T-helper 1 cell treated with Interleukin-12 subunit alpha and Interleukin-12 subunit beta and Interleukin-4 antibody, amounts not matched to agents 30 ng/mL and 1 ng/mL, for 36 hours (primary cell): ENCODE results near the gene TPRA1. TPM values are rescaled to one million over a fixed set of nuclear protein-coding genes. Genes with fewer than 3 reads are reported as not detected.
"Not testable (repeated sequence)": the region's sequence is repeated elsewhere in the genome, so short reads cannot be mapped to it uniquely, and the experiment has no call there.

Experiments used
- intact Hi-C: fragments of 100-400 bp; cut with micrococcal nuclease; formaldehyde crosslinking; loops from one replicate; pipeline ENCODE4 v1.15.1; 2024
- total RNA-seq: library from RNA; stranded (reverse); gene quantifications from 2 replicates; pipeline ENCODE4 v1.2.3, GENCODE V29; 2022

The TPRA1 gene
- total RNA-seq, 1 donor from 2014 or later = 32.9 TPM

DNA sequence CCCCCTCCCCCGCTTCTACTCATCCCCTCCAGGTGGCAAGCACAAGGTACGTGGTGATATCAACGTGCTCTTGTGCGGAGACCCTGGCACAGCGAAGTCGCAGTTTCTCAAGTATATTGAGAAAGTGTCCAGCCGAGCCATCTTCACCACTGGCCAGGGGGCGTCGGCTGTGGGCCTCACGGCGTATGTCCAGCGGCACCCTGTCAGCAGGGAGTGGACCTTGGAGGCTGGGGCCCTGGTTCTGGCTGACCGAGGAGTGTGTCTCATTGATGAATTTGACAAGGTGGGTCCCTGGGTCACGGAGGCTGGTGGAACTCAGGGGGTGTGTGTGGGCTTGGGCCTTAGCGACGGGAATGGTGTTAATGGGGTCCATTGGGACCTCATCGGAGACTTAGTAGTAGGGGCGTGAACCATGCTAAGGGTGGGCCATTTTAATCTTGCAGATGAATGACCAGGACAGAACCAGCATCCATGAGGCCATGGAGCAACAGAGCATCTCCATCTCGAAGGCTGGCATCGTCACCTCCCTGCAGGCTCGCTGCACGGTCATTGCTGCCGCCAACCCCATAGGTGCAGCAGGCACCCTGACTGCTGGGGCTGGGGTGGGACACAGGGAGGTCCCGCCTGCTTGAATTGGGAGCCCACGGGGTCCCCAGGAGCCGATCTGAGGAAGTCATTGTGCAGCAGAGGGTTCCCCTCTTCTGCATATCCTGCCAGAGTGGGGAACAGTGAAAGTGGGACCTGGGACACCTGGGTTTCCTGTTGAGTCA lies 26.5 kb upstream of the TPRA1 start:
- intact Hi-C loops = no loop called here

DNA sequence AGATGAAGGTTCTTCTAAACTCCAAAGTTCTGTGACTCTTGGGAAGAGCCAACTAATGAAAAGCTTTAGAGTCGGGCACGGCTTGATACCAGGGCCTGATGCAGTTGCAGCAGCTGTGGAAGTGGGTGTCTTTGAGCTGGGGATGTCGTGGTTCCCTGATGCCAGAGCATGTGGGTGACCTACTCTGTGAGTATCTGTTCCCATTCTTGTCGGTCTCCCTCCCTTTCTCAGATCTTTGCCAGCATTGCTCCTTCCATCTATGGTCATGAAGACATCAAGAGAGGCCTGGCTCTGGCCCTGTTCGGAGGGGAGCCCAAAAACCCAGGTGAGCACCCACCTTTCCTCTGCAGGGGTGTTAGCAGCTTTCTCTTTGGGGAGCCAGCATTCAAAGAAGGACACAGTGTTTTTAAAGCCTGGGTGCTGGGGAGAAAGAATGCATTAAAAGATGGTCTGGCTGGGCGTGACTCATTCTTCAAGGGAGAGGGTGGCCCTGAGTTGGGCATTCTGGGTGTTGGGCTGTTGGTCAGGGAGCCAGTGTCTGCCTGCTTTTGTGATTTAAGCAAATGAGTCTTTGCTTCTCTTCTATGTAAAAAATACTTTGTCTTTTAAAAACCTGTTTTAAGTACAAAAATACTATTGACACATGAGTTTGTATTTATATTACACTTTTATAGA lies 25.2 kb upstream of the TPRA1 start:
- intact Hi-C loops = no loop called here

DNA sequence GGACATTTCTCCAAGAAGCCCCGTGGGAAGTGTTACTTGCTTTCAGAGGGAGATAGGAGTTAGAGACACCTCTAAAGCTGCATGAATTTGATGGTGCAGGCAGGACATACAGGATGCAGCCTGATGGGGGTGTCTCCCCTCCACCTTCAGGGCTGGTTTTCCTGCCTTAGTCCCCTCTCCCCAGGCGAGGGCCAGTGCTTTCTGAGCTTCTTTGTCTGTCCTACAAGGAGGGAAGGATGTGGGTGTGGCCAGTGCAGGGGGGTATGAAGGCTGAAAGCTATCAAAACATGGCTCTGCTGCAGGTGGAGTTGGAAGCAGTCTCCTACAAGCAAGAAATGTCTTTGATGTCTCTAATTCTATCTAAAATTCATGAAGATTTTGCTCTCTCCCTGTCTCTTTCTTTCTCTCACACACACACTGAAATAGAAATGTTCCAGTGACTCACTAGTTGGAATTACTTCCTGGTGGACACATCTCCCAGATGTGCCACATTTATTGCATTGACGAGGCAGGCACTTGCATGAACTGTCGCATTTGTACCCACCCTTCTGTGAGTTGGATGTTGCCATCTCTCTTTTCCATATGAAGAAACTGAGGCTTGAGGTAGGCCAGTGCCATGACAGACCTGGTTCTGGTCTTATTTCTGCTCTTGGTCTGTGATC lies 24.5 kb upstream of the TPRA1 start:
- intact Hi-C loops = no loop called here

DNA sequence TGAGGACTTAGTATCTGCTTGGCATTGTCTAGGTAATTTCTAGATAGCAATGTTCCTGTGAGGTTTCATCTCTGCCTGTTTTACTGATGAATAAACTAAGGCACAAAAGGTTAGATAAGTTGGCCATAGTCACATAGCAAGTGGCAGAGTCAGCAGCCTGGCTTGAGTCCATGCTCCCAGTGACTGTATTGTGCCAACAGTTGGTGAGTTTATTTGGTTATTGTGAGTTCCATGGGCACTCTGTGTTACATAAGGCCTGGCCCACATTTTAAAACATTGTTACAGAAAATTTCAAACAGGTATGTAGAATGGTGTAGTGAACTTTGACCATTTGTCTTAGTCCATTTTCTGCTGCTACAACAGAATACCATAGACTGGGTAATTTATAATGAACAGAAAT lies 22.9 kb upstream of the TPRA1 start:
- intact Hi-C loops = no loop called here

DNA sequence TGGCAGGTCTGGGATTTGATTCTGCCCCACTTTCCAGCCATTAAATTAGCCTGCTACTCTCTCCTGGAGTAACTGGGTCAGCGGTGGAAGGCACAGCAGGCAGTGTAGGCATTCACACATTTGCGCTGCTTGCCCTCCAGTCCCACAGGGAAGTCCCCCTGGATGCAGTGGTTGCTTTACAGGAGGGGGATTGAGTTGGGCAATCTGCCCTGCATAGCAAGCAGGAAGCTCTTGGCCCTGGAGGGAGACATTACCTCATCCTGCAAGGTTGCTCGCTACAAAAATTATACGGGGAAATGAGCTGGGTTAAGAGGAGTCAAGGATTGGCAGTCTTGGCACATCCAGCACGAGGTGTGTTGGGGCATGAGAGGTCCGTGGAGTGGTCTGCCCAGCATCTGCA lies 22.4 kb upstream of the TPRA1 start:
- intact Hi-C loops = no loop called here

DNA sequence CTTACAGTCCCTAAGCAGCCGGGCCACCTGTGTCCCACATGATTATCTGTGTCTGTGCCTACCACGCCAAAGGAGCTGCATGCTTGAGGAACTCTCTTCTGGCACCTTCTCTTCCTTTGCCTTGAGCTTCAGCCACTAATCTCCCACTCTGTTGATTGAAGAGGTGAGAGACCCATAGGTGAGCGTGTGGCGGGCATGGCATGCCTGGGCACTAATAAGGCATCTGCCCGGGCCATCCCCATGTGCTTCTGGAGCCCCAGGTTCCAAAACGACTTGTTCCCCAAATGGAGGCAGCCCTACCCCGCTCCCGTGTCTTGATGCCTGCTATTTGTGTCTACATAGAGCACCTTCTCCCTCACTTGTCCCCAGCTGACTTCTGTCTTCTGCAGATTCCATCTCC lies 20.7 kb upstream of the TPRA1 start:
- intact Hi-C loops = no loop called here

DNA sequence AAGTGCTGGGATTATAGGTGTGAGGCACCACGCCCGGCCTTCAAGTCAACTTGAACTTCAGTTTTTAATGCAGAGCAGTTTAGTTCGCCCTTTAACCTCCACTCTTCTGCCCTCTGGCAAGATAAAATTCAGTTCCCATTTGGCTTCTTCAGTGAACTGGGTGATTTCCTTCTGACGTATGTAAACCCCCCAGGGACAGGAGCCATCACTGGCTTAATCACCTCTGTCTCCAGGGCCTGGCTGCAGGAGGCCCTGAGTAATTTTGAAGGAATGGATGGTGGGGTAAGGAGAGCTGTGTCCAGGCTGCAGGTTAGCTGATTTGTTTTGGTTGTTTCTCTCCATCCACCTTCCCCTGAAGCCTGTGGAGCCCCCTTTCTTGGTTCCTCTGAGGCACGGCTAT lies 19.6 kb upstream of the TPRA1 start:
- intact Hi-C loops = no loop called here

DNA sequence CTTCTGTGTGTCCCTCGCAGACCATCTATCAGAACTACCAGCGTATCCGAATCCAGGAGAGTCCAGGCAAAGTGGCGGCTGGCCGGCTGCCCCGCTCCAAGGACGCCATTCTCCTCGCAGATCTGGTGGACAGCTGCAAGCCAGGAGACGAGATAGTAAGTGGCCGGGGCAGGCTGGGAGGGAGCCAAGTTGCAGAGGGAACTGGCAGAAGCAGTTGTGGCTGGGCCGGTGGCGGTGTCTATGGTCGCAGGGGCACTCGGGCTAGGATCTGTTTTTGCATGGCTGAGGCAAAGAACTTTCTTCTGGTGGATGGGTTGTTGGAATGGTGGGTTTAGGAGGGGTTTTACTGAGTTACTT lies 17.8 kb upstream of the TPRA1 start:
- intact Hi-C loops = no loop called here

DNA sequence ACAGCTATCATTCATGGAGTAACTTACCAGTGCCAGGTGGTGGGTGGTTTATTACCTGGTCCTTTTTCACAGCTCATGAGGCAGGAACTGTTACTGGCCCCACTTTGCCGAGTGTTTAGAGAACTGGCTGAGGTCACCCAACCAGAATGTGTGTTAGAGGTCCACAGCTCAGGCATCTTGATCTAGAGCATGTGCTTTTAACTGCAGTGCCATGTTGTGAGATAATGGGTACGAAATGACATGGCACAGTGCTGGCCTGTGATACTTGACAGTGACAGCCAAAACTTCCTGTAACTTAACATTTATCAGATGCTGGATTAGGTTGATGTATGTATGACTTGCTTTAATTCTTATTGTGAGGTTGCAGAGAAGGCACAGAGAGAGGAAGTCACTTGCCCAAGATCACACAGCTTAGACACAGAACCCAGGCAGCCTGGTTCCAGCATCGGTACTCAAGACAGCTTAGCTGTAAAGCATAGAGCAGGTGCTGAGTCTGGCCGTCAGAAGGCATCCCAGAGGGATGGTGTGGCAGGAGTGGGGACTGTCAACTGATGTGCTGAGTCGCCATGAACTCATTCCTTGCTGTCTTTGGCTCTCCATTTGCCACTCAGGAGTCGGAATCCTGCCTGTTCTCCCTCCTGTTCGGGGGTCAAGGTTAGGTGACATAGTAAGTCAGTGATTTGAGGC lies 17.3 kb upstream of the TPRA1 start:
- intact Hi-C loops = no loop called here

DNA sequence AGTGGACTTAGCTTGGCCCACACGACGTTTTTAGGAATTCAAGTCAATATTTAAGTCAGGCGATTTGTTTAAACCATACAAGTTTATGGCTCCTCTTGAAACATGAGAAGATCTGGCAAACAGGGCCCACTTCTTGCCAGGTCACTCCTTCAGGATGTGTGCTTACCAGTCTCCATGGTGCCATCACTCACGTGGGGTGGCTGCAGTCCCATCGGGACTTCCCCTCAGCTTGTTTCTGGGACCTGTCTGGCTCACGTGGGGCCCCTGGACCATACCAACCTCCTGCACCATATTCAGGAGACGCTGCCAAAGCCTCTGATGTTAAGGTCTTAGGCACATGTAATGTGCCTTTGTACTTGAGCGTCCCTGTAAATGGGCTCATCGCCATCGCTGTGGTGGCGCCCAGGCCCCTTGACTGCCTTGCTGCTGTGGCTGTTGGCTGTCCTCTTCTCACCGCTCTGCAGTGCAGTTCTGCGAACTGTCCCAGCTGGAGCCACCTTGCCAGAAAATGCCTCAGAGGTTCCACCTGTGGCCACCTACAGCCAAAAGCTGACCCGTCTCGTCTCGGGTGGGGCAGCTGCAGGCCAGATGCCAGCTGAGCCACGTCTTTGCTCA lies 16.6 kb upstream of the TPRA1 start:
- intact Hi-C loops = no loop called here

DNA sequence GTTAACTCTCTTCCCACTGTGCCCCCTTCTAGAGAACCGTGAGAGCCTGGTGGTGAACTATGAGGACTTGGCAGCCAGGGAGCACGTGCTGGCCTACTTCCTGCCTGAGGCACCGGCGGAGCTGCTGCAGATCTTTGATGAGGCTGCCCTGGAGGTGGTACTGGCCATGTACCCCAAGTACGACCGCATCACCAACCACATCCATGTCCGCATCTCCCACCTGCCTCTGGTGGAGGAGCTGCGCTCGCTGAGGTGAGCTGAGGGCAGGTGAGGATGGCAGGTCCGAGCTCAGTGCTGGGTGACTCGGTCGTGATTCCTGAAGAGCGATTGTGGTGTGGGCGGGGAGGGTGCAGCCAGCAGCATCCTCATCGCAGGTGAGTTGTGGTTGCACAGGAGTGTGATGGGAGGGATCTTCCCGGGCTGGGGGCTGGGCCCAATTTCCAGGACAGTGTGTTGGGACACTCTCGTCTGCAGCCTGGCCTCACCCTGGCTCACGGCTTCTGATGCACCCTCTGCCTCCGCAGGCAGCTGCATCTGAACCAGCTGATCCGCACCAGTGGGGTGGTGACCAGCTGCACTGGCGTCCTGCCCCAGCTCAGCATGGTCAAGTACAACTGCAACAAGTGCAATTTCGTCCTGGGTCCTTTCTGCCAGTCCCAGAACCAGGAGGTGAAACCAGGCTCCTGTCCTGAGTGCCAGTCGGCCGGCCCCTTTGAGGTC lies 15.7 kb upstream of the TPRA1 start:
- intact Hi-C loops = no loop called here

DNA sequence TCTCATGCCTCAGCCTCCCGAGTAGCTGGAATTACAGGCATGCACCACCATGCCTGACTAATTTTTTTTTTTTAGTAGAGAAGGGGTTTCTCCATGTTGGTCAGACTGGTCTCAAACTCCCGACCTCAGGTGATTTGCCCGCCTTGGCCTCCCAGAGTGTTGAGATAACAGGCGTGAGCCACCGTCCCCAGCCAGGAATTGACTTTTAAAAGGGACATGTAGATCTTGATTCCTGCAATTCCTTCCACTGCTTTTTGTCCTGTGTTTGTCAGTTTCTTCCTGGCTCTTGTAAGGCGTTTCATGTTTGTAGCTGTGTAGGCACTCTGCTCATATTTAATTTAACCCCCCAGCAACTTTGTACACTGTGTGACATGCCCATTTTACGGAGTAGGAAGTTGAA lies 15.0 kb upstream of the TPRA1 start:
- intact Hi-C loops = not testable (repeated sequence)

DNA sequence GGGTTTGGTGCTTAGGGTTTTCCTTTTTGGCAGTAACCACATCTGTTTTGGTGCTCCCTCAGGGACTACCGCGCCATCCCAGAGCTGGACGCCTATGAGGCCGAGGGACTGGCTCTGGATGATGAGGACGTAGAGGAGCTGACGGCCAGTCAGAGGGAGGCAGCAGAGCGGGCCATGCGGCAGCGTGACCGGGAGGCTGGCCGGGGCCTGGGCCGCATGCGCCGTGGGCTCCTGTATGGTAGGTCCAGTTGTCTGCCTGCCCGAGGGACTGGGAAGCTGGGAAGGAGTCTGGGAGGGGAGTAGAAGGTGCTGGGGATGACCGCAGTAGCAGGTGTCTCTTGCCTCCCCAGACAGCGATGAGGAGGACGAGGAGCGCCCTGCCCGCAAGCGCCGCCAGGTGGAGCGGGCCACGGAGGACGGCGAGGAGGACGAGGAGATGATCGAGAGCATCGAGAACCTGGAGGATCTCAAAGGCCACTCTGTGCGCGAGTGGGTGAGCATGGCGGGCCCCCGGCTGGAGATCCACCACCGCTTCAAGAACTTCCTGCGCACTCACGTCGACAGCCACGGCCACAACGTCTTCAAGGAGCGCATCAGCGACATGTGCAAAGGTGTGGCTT lies 14.1 kb upstream of the TPRA1 start:
- intact Hi-C loops = no loop called here

DNA sequence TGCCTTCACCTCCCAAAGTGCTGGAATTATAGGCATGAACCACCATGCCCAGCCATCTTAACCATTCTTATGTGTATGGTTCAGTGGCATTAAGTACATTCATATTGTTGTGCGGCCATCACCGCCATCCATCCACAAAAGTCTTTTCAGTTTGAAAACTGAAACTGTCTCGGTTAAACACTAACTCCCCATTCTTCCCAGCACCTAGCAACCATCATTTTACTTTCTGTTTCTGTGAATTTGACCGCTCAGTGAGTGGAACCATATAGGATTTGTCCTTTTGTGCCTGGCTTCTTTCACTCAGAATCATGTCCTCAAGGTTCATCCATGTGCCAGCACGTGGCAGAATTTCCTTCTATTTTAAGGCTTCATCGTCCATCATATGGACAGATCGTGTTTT lies 13.5 kb upstream of the TPRA1 start:
- intact Hi-C loops = no loop called here

DNA sequence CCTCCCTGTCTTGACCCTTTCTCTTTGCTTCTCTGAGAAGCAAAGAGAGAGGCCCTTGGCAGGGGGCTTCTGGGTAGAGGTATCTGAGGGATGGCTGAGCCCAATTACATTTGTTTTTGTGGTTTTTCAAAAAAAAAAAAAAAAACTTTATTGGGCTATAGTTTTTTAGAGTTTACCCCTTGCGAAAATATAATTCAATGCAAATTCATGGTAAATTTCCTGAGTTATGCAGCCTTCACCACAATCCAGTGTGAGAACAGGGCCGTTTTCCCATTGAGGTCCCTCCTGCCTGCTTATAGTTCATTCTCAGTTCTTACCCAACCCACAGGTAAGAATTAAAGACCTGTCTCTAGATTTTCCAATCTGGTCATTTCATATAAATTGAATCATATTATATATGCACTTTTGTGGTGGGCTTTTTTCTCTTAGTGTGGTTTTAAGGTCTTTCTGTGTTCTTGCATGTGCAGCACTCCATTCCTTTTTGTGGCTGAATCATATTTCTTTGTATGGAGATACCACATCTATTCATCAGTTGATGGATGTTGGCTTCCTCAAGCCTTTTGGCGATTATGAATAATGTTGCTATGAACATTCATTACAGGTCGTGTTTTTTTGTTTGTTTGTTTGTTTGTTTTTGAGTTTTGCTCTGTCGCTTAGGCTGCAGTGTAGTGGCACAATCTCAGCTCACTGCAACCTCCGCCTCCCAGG lies 10.4 kb upstream of the TPRA1 start:
- intact Hi-C loops = no loop called here

DNA sequence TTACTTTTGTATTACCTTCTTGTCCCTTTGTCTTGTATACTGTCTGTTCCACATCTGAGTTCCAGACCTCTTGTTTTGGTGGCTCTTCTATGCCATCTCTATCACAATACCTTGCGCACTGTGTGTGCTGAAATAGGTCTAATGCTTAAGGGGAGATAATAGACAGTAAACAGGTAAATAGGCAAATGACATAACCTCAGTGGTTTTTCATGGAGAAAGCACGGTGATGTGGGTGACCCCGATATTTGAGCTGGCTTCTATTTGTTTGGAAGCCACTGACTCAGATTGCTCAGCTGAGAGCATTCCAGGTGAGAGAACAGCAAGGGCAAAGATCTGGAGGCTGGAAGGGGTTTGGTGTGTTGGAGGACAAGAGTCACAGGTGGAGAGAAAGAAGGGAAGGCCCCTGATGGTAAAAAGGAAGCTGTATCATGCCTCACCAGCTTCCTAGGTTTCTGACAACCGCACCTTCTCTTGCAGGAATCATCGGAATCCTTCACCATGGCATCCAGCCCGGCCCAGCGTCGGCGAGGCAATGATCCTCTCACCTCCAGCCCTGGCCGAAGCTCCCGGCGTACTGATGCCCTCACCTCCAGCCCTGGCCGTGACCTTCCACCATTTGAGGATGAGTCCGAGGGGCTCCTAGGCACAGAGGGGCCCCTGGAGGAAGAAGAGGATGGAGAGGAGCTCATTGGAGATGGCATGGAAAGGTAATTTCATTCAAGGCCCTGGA lies 8.5 kb upstream of the TPRA1 start:
- intact Hi-C loops = loop anchor here (1.0 to 10.0 kb wide), 15 partner anchors 9 to 1841 kb away; partner anchors contain the start of genes ABTB1, CHCHD6, IFT122 and PLXNA1

DNA sequence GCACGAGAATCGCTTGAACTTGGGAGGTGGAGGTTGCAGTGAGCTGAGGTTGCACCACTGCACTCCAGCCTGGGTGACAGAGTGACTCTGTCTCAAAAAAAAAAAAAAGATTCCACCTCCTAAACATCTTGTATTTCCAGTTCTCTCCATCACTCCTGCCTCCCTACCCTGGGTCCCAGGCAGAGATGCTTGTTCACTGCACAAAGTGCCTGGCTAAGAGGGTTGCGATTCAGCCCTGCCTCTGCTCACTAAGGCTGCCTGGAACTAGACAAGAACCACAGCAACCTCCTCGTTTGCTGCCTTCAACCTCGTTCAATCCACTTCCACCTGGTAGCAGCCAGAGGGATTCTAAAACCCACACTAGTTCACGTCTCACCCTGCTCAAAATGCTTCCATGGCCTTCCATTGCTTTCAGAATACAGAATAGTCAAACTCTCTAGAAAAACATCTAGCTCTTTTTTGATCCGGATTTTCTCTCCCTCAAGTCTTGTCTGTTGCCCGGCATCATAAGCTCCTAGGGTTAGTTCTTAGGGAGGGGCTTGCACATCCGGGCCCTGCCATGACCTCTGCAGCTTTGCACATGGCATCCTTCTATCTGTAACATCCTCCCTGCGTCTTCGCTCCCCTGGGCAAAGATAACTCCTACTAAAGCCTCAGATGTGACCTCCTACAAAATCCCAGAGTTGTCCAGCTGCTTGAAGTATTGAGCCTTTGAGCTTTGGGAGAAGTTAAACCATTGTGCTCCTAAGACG lies 6.7 kb upstream of the TPRA1 start:
- intact Hi-C loops = loop anchor here (10.0 kb wide), 2 partner anchors 848 to 1512 kb away; partner anchors contain the start of gene SLC41A3

DNA sequence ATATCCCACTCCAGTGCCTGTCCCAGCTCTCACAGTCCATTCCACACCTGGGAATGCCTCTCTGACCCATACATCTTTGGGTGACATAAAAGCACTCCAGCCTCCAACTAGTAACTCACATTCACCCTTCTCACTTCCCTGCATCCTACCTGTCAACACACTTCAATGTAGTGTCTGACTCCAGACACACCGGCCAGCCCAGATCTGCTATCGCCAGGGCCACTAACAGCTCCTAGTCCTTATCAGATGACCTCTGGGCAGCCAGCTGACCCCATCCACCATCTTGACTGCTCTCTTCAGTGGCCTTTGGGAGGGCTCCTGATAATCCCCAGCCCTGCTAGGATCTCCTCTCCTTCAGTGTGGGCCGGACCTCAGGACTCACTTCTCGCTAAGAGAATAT lies 4.8 kb upstream of the TPRA1 start:
- intact Hi-C loops = loop anchor here (10.0 kb wide), 2 partner anchors 849 to 1511 kb away; partner anchors contain the start of gene SLC41A3
